ENCODE results near the gene IQSEC1. TPM values are rescaled to one million over a fixed set of nuclear protein-coding genes. Genes with fewer than 3 reads are reported as not detected.

IQSEC1 gene
- total and polyA plus RNA-seq, 2 of the 8 experiments (the other 6 are each of a cell fraction or from before 2014, with no cell fraction given), result 6.8 to 28.8 TPM

DNA sequence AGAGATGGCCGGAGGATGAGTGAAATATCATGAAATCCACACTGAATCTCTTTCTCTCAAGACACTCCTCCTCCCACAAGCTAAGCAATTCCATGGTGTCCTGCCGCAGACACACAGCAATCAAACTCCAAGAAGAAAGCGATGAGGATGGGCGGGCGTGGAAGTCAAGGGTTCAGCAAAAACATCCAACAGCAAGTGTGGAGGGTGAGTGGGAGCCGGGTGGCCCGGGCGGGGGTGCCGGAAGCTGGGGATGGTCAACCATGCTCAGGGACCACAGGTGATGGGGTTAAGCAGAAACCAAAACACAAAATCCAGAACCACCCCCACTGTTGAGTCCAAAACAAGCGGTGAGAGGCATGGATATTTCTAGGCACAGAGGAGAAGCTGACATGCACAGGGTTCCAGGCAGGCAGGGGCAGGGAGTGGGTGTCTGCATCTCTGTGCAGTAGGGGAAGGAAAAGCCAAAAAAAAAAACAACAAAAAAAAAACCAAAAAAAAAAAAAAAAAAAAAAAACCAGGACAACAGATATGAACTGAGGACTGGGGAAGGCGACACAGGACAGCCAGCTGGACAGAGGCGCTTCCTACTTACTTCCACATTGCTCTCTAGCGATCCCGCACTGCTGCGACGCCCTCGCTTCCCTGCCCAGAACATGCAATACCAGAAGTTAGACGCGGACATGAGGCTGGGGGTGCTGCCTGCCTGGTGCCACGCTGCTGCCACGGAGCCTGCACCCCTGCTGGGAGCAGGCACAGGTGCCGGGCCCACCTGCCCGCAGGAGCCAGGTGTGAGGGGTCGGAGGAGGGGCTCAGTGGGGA lies 170.8 kb downstream of the IQSEC1 start (continued):
- no peak for TF ChIP-seq CHD7 (IDR thresholded peaks at IDR 0.05; ENCODE audit: insufficient replicate concordance, low read length)
